Raji (cell line): ENCODE data around the gene TMEM151A.

Experiments used
- POLR2A ChIP-seq: IDR thresholded peaks from 2 replicates; pipeline ENCODE4 v1.6.1; 2011; ENCODE audit warnings: low read depth, low read length, control low read depth; ENCODE audit not compliant: insufficient read depth

TMEM151A gene

GRCh38 chr11:66311965-66312548, 20.4 kb downstream of the TMEM151A start:
- TF ChIP-seq POLR2A: peak; percentile 52

- no peak; the same call in 1 of the 2 replicates for TF ChIP-seq POLR2A
Measured at GRCh38 chr11:66312549-66313320, 21.0 kb downstream of the TMEM151A start.

GRCh38 chr11:66313321-66314185, 21.9 kb downstream of the TMEM151A start:
- TF ChIP-seq POLR2A: no peak

- no peak for TF ChIP-seq POLR2A
Measured at GRCh38 chr11:66314186-66314501, 22.4 kb downstream of the TMEM151A start.

- TF ChIP-seq POLR2A: no peak
Measured at GRCh38 chr11:66314561-66315497, 23.1 kb downstream of the TMEM151A start.

GRCh38 chr11:66315498-66315885, 23.8 kb downstream of the TMEM151A start:
- no peak for TF ChIP-seq POLR2A

- TF ChIP-seq POLR2A: no peak
Measured at GRCh38 chr11:66315921-66316811, 24.5 kb downstream of the TMEM151A start.

GRCh38 chr11:66316849-66317251, 25.2 kb downstream of the TMEM151A start, which contains the start of gene CD248:
Gene CD248 (minus strand): TSS chr11:66317044. CDS start chr11:66317027, 17 bp downstream.
- TF ChIP-seq POLR2A: no peak

- TF ChIP-seq POLR2A: 0 out of 2 replicates have a peak, but pooled peaks have one; percentile 20
Measured at GRCh38 chr11:66317322-66317722, 25.6 kb downstream of the TMEM151A start.

- no peak for TF ChIP-seq POLR2A
Measured at GRCh38 chr11:66317723-66318599, 26.3 kb downstream of the TMEM151A start.

- no peak for TF ChIP-seq POLR2A
Measured at GRCh38 chr11:66318600-66318970, 26.9 kb downstream of the TMEM151A start.

GRCh38 chr11:66321606-66322005, 29.9 kb downstream of the TMEM151A start:
- no peak for TF ChIP-seq POLR2A
